NCI-H1092 treated with DMSO at 0.1 percent for 48 hours (cell line): Measurements from ENCODE around the gene SAPCD1.

ENCODE experiments used
- DNase-seq: peaks from one replicate; lab custom pipeline; 2025; lab: John Stamatoyannopoulos, UW

The SAPCD1 gene

GRCh38 chr6:31752739-31753319 lies 9.6 kb upstream of the SAPCD1 start:
- DNase-seq = no peak

GRCh38 chr6:31758281-31758680 lies 4.2 kb upstream of the SAPCD1 start:
- DNase-seq = no peak

- DNase-seq = no peak
Measured at GRCh38 chr6:31760790-31761189, 1.7 kb upstream of the SAPCD1 start.

- no peak for DNase-seq
Measured at GRCh38 chr6:31761343-31761742, 1.1 kb upstream of the SAPCD1 start.

GRCh38 chr6:31762878-31763618 lies 592 bp downstream of the SAPCD1 start:
- DNase-seq = no peak

- DNase-seq = no peak
Measured at GRCh38 chr6:31763619-31763940, 1.1 kb downstream of the SAPCD1 start.

- DNase-seq = no peak
Measured at GRCh38 chr6:31764198-31764597, 1.7 kb downstream of the SAPCD1 start.

- DNase-seq = no peak
Measured at GRCh38 chr6:31765559-31765909, 3.1 kb downstream of the SAPCD1 start.

GRCh38 chr6:31765910-31766794 lies 3.7 kb downstream of the SAPCD1 start:
- no peak for DNase-seq

GRCh38 chr6:31767096-31767645 lies 4.7 kb downstream of the SAPCD1 start:
- DNase-seq = no peak

GRCh38 chr6:31768363-31769257 lies 6.2 kb downstream of the SAPCD1 start:
- no peak for DNase-seq

GRCh38 chr6:31769684-31770371 lies 7.4 kb downstream of the SAPCD1 start:
- DNase-seq = no peak

GRCh38 chr6:31770860-31771259 lies 8.4 kb downstream of the SAPCD1 start:
- DNase-seq = no peak

GRCh38 chr6:31771992-31772358 lies 9.5 kb downstream of the SAPCD1 start:
- no peak for DNase-seq

- DNase-seq = no peak
Measured at GRCh38 chr6:31775184-31775583, 12.7 kb downstream of the SAPCD1 start.

GRCh38 chr6:31775633-31776484 lies 13.4 kb downstream of the SAPCD1 start:
- no peak for DNase-seq

GRCh38 chr6:31776485-31776988 lies 14.1 kb downstream of the SAPCD1 start:
- no peak for DNase-seq

GRCh38 chr6:31776989-31777666 lies 14.7 kb downstream of the SAPCD1 start, which contains the start of gene VWA7:
Gene VWA7 (minus strand): TSS chr6:31777328. CDS start chr6:31776779, 549 bp downstream.
- DNase-seq = peak; percentile 19

- no peak for DNase-seq
Measured at GRCh38 chr6:31777667-31778050, 15.2 kb downstream of the SAPCD1 start.
